GM21381 (cell line): ENCODE results near the gene PLLP.

Source experiments
- ATAC-seq: cut with Tn5 transposase; IDR thresholded peaks from one replicate; pipeline ENCODE4 v1.9.1; 2021; ENCODE audit warnings: mild to moderate bottlenecking, moderate library complexity; ENCODE audit not compliant: unreplicated experiment

Gene PLLP

DNA sequence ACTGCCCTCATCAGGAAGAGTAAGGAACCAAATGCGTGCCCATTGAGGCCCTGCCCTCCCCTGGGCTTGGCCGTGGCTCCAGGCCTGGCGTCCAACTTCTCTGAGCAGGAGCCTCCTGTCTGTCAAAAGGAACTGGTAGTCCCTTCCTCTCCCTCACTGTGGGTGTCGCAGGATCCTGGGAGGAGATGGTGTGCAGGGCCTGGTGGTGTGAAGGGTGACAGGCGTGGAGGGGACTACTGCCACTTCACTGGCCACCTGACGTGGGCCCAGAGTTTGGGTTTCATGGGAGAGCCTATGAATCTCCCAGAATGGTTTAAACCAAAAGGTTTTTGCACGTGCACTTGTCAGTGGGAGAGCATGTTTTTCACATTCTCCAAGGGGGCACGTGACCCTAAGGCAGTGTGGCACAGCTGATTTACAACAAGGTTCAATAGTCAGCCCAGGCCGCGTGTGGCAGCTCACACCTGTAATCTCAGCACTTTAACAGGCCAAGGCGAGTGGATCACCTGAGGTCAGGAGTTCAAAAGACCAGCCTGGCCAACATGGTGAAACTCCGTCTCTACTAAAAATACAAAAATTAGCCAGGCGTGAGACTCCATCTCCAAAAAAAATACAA lies 26.9 kb downstream of the PLLP start:
- no peak for ATAC-seq

DNA sequence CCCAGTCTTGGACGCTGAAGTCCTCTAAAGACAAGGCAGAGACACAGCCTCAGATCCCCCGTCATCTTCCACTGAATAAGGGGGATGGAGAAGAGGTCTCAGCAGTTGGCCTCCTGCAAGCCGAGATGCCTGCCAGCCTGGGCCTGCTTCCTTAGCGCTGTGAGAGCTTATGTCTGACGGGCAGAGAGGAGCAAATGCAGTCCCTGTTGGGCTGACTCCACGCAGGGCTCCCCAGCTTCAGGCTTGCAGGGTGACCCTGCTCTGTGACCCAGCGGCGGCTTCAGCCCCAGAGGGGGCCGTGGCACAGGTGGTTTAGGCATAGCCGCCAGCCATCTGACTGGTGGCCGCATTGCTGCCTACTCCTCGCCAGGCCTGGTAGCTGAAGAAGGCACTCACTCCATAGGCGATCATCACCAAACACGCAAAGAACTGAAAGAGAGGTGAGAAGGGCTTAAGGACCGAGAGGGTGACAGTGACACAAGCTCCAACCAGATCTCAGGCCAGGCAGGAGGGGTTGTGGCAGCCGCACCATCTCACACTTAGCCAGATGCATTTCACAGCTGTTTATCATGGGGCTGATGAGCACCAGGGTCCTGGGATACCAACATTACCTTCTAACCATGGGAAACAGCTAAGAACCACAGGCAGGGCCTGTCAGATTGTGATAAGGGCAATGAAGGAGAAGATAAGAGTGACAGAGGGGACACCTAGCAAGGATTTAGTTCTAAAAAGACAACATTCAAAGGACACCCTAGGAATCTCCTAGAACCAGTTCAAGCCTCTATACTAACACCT lies 27.7 kb downstream of the PLLP start:
- ATAC-seq = no peak

DNA sequence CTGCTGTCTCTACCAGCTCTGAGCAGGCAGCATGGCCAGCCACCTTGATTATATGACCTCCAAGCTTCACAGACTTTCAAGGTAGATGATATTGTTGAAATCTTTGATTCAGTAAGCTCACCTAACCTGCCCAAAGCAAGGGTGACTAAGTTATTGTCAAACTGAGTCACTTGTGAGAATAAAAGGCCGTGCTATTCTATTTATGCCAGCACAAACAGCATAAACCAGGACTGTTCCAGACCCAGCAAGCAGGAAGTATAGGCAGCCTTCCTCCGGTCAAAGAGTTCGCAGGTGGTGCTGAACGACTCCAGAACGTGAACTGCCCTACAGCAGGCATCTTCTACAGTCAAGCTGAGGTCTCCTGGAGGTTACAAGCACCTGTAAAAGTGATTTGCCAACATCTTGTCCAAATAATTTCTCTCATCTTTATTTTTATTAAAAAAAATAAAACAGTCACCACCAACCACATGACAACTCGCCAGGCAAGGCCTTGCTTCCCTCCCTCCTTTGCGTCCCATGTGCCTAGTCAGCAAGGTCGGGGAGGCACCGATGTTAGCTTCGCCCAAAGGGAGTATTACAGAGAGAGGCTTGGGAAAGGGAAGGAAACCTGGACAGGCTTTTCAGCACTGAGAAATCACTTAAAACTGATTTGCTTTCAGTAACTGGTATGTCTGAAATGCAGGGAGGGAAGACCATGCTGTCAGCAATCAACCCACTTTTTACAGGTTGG lies 28.6 kb downstream of the PLLP start:
- no peak for ATAC-seq

DNA sequence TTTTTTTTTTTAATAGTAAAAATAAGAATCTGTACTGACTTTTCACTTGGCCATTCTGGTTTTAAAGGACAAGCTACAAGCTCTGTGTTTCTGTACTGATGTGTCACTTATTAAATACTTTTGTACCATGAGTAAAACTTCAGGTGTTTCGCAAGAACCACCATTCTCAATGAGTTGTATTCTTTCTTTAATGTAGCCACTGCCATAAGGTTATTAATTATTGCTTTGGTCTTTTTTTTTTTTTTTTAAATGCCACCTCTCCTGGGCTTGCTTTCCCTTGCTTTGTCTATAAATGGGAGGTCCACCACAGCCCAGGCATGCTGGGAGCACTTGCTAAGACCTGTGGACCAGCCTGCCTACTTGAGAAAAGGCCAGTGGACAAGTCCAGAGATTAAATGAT lies 31.0 kb downstream of the PLLP start:
- no peak for ATAC-seq

GRCh38 chr16:57252148-57252721 lies 32.2 kb downstream of the PLLP start:
- no peak for ATAC-seq

GRCh38 chr16:57251352-57251751 lies 33.1 kb downstream of the PLLP start:
- no peak for ATAC-seq

DNA sequence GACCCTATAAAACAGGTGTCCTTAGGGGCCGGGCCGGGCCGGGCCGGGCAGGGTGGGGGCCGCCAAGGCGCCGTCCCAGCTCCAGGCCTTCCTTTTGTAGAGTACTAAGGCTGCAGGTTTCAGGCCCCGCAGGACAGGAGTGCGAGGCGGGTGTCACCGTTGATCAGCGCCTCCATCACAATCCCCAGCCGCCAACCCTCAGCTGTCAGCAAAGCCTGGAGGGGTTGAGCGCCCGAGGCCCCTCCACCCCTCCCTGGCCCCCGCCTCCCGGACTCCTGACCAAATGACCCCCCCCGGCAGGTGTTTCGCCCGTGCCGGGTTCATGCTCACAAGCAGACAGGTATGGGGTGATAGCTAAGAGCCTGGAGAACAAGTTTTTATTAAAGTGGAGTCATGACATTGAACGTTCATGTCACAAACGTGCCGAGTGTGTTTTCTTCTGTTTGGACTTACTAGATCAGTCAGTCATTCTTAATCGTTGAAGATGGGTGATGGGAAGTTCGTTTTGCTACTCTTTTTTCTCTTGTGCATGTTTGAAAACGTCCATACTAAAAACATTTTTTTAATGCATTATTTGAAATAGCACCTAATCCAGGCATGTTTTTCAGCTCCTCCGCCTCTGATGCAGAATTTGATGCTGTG lies 38.9 kb downstream of the PLLP start:
- no peak for ATAC-seq

- ATAC-seq = peak; percentile 94
Observed at GRCh38 chr16:57244767-57245471, 39.6 kb downstream of the PLLP start, which contains the start of gene ARL2BP. Gene ARL2BP (plus strand): TSS chr16:57245259. CDS start chr16:57245368, 109 bp downstream.

GRCh38 chr16:57244463-57244766 lies 40.1 kb downstream of the PLLP start:
- ATAC-seq = no peak

DNA sequence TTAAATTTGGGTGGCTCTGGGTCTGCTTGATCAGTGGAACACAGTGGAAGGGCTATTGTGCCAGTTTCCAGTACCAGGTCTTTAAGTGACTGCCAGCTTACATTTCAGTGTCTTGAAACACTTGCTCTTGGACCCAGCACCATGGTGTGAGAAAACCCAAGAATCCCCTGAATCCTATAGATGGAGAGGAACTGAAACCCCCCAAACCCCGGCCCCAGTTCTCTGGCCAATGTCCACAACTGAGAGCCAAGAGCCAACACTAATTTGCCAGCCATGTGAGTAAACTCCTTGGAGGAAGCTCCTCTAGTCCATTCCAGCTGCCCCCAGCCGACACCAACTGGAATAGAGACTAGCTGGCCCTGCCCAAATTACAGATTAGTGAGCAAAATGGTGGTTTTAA lies 41.8 kb downstream of the PLLP start:
- no peak for ATAC-seq

DNA sequence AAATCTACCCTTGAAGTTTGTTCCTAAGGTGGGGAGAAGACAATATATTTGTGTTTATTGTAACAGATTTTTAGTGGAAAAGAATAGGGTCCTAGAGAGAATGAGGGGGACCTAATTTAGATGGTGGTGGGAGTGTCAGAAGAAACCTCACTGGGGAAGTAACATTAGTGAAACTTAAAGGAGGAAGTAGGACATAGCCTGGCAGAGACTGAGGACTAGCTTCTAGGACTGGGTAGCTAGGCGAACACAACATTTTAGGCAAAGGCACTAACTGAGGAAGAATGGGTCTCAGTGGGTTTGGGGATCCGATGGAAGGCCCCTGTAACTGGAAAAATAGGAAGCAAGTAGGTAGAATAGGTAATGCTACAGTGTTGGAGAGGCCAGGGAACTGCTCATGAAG lies 43.6 kb downstream of the PLLP start:
- ATAC-seq = no peak

- no peak for ATAC-seq
Observed at GRCh38 chr16:57239107-57239506, 45.4 kb downstream of the PLLP start.

DNA sequence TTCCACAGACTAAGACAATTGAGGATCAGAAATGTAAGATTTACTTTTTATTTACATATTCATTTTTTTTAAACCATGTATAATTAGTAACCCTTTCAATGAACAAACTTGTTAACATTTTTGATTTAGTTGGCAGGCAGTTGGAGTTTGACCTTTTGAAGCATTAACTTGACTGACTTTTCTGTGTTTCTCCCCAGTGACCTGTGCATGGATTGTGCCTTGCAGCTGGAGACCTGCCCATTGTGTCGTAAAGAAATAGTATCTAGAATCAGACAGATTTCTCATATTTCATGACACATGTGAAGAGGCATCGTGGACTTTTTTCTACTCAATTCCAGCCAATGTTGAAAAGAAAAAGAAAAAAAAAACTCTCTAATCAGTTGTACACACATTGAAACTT lies 45.8 kb downstream of the PLLP start:
- no peak for ATAC-seq

GRCh38 chr16:57236022-57236350 lies 48.5 kb downstream of the PLLP start:
- ATAC-seq = no peak

- ATAC-seq = no peak
Observed at GRCh38 chr16:57235128-57236021, 49.1 kb downstream of the PLLP start.

- ATAC-seq = no peak
Observed at GRCh38 chr16:57234707-57235092, 49.8 kb downstream of the PLLP start.

- no peak for ATAC-seq
Observed at GRCh38 chr16:57233944-57234706, 50.3 kb downstream of the PLLP start.

- ATAC-seq = no peak
Observed at GRCh38 chr16:57231821-57232350, 52.6 kb downstream of the PLLP start.

DNA sequence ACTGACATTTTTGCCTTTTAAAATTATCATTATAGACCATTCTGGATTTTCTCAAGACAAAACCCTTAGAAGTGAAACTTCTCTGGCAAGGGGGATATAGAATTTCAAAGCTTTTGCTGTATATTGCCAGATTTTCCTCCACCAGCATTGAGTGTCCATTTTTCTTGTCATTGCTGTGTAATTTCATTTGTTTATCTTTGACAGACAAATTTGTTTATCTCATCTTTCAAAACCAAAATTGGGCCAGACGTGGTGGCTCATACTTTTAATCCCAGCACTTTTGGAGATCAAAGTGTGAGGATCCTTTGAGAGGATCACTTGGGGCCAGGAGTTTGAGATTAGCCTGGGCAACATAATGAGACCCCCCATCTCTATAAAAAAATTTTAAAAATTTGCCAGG lies 55.4 kb downstream of the PLLP start:
- no peak for ATAC-seq
